GM21360 (cell line): ENCODE results near the gene LRP2BP.

Source experiments
- ATAC-seq: cut with Tn5 transposase; IDR thresholded peaks from one replicate; pipeline ENCODE4 v1.9.1; 2021; ENCODE audit warnings: mild to moderate bottlenecking, moderate library complexity; ENCODE audit not compliant: unreplicated experiment

Gene LRP2BP

DNA sequence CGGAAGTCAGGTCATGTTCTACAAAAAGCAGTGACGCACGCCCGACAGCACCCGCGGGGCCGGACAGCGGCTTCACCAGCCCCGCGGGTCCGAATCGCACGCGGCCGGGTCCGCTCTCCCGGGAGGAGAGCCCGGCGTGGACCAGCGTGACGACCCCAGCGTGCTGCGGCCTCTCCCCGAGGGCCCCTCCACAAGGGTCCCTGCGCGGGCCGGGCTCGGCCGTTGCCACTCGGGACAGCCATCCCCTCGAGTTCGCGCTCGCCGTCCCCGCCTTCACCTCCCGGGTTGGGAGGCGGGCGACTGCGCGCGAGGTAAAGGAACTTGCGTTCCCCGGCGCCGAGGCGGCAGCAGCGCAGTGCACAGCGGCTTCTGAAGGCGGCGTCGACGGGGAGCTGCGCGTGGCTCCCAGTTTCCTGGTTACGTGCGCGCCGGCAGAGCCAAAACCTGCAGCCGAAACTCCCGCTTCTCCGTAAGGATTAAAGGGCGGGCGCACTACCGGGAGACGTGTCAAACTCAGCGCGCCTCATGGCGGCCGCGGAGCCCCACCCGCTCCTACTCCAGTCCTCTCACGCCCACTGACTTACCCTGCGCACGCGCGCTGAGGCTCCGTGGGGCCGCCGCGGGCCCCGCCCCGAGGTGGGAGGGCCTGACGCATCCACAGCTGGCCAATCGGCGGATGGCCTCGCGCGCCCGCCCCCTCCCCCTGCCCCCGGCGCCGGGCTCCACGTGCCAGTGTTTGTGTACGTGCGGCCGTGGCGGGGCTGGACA is 416 bp upstream of the LRP2BP start:
- peak; percentile 72 for ATAC-seq

DNA sequence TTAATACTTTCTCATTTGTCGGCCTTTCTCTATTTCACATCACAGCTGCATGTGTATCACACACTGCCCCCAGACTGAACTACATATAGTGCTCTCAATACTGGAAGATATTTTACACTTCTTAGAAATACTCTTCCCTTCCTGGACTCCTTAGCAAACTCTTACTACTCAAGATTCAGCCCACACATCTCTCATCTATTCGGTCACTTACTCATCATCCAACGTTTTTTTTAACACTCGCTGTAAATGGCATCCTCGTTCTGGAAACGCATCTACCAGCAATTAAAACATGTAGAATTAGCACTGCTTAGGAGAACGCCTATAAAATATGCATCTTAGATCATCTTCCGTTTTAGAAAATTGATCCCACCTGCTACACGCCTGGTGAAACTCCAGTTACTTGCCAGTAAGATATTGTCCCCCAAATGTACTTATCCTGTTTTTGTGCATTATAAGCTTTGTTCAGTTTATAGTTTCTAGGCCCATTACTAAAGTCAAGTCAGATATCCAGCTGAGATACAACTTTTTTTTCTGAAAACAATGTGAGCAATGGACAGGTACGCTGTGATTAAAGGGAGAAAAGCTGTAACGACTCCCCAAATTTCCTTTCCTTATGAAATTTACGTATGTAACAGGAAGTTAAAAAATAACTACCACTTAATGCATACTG is 1.0 kb downstream of the LRP2BP start:
- no peak for ATAC-seq

- no peak for ATAC-seq
These were observed 3.6 kb downstream of the LRP2BP start for GRCh38 chr4:185392156-185392555.

DNA sequence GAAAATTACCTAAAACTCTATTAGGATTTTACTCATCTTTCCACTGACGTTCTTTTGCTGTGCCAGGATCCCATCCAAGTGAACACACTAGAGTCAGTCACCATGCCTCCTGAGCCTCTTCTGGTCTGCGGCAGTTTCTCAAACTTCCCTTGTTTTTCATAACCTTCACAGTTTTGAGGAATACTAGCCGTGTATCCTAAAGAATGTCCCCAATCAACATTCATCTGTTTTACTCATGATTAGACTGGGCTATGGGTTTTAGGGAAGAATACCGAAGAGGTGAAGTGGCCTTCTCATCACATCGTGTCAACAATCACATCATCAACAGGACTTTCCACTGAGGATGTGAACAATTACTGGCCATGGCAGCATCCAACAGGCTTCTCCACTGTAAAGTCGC is 4.8 kb downstream of the LRP2BP start:
- no peak for ATAC-seq

- no peak for ATAC-seq
These were observed 7.8 kb downstream of the LRP2BP start for GRCh38 chr4:185387957-185388356.

DNA sequence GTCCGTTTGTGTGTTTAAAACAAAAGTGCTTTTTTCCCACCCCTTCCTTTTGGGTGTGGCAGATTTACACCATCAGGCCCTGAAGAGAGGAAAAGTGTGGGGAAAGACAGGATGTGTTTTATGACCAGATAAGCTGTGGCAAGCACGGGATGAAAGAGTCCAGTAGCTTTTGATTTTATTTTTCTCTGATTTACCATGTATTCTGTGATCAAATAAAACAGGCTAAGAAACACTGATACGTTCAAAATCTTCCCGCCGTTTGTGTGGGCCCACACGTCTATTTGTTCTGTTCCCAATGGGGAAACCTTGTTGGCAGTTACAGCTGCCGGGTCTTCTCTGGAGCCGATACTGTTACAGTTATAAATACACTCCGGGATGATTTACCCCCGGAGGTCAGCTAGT is 10.8 kb downstream of the LRP2BP start:
- no peak for ATAC-seq

DNA sequence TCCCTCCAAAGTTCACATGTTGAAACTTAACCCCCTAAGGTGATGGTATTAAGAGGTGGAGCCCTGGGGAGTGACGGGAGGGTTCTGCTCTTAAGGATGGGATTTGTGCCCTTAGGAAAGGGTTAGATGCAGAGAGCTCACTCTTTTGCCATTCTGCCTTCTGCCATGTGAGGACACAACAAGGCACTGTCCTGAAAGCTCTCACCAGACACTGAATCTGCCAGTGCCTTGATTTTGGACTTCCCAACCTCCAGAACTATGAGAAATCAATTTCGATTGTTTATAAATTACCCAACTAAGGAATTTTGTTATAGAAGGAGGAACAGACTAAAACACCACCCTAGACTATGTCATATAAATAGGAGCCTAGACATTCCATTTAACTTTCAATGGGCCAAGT is 11.7 kb downstream of the LRP2BP start:
- no peak for ATAC-seq

GRCh38 chr4:185383451-185383850 is 12.3 kb downstream of the LRP2BP start:
- ATAC-seq, result no peak

GRCh38 chr4:185382754-185383153 is 13.0 kb downstream of the LRP2BP start:
- no peak for ATAC-seq

DNA sequence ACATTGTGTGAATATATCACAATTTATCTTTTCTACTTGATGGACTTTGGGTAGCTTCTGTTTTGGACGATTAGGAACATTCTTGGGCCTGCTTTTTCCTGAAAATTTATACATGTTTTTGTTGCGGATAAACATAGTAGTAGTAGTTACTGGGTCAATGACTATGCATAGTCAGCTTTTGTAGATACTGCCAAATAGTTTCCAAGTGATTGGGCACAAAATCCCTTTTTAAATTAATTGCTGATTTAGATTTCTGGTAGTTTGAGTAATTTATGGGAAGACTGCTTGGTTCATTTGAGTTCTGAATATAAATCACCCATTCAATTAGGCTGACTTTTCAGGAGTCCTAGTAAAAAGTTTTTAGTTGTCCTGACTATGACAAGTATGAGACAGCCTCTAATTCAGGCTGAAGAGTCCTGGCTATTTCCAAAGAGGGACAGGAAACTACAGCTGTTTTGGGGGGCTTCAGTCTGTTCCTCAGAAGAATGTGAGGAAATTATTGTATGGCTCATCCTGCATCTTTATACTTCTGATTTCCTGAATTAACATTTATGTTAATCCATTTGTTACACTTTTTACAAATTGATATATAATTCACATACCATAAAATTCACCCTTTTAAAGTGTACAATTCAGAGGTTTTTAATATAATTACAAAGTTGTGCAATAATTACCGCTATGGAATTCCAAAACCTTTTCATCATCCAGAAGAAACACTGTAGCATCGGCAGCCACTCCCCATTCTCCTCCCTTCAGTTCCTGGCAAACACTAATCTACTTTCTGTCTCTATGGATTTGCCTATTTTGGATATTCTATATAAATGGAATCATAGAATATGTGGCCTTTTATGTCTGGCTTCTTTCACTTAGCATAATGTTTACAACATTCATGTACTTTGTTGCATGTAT is 14.2 kb downstream of the LRP2BP start:
- no peak for ATAC-seq

DNA sequence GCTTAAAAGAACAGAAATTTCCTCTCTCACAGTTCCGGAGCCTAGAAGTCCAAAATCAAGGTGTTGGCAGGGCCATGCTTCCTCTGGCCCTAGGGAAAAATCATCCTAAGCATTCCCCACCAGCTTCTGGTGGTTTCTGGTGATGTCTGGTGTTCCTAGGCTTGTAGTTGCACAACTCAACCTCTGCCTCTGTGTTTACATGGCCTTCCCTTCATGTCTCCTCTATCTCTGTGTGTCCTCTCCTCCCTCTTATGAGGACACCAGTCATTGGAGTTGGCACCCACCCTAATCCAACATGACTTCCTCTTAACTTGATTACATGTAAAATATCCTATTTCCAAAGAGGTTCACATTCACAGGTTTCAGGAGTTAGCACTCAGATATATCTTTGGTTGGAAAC is 15.4 kb downstream of the LRP2BP start:
- no peak for ATAC-seq

DNA sequence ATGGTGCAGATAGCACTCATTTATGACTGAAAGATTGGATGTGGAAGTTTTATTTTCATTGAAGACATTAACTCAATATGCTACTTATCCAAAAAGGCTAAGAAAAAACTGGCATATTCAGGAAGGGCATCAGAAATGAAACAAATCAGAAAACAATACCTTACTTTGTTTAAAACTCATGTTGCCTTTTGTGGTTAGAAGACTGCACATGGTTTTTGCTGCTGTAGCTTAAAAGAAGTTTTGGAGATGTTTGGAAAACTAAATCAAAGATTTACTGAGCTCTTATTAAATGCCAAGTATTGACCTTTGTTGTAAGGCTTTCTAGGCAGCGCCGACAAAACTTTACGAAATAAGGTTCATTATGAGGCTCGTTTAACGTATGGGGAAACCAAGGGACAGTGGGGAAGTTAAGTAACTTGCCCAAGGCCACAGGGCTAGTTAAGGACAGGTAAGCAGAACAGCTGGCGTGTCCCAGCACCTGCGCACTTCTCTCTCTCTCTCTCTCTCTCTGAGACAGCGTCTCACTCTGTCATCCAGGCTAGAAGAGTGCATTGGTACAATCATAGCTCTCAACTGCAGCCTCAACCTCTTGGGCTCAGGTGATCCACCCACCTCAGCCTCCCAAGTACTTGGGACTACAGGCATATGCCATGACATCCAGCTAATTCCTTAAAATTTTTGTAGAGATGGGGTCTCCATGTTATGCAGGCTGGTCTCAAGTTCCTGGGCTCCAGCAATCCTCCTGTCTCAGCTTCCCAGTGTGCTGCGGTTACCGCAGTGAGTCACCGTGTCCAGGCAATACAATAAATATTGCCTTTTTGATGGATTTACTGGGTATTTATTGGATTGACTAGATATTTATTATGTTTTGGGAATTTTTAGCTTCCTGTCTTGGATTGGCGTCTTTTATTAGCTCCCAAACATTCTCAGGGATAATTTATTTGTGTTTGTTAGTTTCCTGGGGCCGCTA is 16.1 kb downstream of the LRP2BP start:
- no peak for ATAC-seq

GRCh38 chr4:185378264-185378663 is 17.5 kb downstream of the LRP2BP start:
- ATAC-seq, result no peak

DNA sequence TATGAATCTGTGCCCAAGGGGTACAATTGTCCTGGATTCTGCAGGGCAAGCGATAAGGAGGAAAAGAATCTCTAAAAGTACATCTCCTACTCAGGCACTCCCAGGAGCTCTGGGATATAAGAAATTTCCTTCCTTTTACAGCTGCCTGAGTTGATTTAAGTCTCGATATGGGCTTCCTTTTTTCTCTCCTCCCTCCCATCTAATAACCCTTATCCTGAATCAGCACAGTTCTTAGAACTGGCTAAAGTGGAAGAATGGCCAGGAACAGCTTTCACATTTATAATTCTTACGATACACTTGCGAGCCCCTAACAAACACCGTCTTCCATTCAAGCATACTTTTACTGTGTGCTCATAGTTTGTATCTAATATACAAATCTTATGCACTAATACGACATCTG is 21.2 kb downstream of the LRP2BP start:
- no peak for ATAC-seq

DNA sequence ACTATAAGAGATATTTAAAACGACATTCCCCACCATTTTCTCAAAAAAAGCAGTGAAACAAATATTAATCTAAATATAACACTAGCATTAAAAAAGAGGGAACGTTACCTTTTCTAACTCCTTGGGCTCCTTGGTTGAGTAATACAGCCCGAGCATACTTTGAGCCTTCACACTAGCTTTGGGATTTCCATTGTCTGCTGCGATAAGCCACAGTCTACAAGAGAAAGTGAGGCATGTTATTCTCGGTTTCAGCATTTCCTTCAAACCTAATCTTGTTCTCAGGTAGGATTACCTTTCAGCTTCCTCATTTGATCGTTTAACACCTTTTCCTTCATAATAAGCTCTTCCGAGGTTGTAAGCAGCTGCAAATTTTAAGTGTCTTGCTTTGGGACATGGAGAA is 21.7 kb downstream of the LRP2BP start:
- ATAC-seq, result no peak

DNA sequence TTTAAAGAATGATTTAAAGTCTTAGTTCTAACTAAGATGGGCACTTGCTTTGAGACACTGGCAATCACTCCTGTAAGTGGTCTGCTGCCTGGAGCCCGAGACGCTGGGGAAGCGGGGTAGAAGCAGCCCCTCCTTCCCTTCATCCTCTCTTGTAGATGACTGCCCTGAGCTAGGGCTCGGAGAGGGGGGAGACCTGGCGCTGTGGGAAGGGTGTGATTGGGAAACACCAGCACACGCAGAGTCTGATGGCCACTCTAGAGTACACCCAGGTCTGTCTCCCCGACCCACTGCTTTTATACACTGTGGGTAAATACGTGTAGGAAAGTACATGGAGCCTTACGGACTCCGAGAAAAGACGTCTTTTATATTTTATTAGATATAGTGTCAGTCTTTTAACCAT is 24.0 kb downstream of the LRP2BP start:
- no peak for ATAC-seq

DNA sequence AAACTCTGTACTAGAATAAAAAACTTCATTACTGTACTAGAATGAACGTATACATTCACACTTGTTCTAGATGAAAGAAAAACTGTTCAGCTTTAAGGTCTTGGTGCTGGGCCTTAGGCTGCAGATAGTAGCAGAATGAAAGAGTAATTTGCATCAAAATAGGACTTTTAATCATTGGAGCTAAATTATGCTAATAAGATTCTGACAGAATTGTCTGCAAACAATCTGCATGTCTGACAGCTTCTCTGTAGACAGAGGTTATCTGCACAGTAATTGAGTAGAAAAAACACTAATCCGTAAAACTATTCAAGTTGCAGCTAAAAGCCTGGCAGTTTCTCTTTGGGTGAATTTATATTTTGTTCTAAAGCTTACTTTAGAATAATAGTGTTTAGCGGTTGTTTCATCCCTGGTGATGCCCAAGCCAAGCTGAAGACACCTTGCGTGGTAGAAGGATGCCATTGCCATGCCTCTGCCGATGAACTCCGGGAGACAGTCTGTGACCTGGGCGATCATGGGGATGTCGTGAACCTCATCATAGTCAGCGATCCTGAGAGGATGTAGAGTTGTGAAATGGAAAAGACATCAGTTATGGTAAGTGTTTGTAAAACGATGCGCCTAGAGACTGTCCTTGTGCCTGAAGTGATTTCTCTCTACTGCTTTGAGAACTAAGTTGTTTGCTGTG is 25.3 kb downstream of the LRP2BP start:
- ATAC-seq, result no peak

- ATAC-seq, result no peak
These were observed 26.0 kb downstream of the LRP2BP start for GRCh38 chr4:185369731-185370130.

DNA sequence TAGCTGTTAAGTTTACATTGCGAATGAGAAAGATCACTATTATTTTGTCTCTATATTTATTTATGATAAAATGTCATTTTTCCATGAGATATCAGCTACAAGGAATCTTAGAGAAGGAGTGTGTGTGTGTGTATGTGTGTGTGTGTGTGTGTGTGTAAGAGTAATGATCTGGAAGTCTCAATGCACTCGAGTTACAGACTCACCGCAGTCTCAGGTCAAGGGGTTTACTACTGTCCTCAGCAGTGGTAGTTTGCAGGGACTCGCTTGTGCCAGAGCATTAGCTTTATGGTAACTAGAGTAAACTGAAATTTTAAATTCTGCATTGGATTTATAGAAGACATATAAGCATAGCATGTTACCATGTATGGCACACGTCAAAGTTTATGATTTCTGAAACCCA is 30.8 kb downstream of the LRP2BP start:
- no peak for ATAC-seq

DNA sequence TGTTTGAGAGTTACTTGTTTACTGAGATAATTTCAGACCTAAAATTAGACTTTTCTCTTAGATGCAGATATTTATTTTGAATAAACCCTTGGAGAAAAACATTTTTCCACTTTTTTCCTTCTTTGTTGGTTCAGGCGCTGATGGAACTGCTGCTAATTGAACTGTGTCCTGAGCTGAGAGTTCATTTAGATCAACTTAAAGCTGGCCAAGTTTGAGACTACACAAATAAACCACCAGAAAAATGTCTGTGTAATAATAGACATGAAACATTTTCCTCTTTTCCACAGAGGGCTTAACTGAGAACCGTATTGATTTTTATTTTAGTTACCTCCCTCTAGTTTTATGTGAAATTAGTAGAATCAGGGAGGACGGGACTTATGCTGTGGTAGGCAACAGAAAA is 32.5 kb downstream of the LRP2BP start:
- no peak for ATAC-seq
